HPDE6-E6E7 (cell line): ENCODE measurements around the gene PTGDR.

Experiments
- DNase-seq: peaks from one replicate; pipeline ENCODE4 v3.0.0; 2011; ENCODE audit warnings: missing footprints; ENCODE audit errors: extremely low spot score

The PTGDR gene

DNA sequence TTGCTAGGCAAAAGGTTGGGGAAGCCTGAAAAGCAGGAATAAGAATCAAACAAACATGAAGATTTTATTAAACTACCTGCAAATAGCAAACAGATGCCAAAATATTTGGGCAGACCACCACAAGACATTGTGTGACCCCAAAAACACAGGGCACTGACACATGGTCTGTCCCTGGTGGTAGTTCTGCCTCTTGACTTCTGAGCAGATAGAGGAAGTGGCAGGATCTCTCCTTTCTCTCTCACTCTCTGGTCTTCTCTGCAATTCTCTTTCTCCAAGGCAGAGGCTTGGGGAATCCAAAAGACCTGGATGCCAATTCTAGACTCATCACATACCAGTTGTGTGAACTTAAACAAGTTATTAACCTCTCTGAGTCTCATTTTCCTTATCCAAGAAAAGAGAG is 4.3 kb upstream of the PTGDR start:
- DNase-seq: no peak

DNA sequence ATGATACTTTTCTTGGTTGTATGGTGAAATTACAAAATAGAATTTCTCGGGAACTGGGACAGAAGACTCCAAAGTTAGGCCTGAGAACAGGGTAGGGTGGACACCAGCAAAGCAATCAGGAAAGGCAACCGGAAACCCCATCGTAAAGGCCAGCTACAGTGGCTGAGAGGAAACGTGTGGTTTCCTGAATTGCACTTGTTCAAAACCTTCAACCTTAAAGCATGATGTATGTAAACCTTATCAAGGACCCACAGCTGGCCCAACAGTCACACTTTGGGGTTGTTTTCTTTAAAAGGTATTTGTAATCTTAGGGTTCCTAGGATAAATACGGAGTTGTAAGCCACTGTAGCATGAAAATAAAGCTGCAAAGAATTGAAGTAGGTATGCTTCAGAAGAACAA is 2.2 kb upstream of the PTGDR start:
- DNase-seq: no peak

DNA sequence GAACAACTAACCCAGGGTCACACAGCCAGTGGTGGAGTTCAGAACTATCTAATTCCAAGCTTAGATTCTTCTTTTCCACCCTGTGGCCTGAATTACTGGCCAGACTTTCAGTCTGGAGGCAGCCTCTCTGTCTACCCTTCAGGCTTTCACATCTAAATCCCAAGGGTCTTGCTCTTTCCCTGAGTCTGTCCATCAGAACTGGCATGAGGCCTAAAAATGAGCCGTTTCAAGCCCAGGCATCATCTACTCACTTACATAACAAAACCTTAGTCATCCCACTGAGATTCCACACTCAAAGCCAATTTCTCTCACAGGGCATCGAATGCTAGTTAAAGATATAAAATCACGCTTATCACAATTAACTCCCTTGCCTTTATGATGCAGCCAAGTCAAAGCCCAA is 1.3 kb upstream of the PTGDR start:
- DNase-seq: no peak

DNA sequence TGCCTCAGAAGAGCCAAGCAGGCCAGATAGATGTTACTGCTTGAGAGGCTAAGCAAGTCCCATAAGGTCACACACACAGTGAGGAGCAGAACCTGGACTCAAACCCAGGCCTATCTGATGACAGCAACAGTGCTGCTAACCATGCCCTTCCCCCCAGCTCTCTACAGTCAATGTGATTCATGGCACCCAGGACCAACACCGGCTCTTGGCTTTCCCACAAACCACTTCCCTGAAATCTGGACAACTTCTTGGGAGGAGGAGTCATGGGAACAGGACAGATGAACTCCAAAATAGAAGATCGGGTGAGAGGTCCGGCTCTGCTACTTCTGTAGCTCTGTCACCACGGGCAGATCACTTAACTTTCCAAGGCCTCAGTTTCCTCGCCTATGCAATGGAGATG is 716 bp upstream of the PTGDR start:
- no peak for DNase-seq

DNA sequence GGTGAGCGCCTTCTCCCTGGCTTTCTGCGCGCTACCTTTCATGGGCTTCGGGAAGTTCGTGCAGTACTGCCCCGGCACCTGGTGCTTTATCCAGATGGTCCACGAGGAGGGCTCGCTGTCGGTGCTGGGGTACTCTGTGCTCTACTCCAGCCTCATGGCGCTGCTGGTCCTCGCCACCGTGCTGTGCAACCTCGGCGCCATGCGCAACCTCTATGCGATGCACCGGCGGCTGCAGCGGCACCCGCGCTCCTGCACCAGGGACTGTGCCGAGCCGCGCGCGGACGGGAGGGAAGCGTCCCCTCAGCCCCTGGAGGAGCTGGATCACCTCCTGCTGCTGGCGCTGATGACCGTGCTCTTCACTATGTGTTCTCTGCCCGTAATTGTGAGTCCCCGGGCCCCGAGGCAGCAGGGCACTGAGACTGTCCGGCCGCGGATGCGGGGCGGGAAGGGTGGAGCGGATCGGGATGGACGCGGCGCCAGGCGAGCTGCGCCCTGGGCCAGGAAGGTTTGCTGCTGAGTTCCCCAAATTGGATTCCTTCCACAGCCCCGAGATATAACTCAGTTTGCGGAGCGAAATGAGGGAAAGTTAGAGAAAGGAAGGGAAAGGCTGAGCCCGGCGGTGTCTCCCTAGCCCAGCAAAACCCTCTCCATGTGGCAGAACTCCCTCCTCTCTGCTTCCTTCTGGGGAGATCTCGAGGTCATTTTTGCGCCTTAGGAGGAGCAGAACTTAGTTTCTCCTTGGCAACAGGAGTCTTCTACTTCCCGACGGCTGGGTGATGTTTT is 972 bp downstream of the PTGDR start:
- DNase-seq: no peak

DNA sequence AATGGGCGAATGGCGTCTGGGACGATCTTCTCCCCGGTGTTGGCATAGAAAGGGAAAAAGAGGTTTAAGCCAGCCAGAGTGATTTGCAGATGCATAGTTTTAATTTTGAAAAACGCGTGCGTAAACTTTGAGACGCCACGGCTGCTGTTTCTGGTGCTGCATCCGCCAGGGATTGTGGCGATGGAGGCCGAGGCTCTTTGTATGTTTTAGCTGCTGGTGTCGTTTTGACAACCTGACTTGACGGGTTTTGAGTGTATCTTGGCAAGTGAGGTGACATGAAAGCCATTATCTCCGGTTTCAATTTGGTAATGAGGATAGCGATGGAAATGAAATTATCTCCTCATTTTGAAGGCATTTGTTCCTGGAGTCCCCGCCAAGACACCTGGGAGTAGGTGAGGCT is 1.6 kb downstream of the PTGDR start:
- DNase-seq: no peak

DNA sequence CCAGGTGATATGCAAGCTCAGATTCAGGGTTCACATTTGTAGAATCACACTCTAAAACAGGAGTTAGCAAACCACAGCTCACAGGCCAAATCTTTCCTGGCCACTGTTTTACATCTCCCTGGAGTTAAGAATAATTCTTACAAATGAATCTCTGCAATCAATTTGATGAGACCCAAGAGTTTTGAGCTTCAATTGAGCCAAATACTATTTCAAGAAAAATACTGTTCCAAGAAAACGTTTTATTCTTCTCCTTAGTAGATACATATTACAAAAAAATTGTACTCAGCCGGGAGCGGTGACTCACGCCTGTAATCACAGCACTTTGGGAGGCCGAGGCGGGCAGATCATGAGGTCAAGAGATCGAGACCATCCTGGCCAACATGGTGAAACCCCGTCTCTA is 2.5 kb downstream of the PTGDR start:
- DNase-seq: no peak

DNA sequence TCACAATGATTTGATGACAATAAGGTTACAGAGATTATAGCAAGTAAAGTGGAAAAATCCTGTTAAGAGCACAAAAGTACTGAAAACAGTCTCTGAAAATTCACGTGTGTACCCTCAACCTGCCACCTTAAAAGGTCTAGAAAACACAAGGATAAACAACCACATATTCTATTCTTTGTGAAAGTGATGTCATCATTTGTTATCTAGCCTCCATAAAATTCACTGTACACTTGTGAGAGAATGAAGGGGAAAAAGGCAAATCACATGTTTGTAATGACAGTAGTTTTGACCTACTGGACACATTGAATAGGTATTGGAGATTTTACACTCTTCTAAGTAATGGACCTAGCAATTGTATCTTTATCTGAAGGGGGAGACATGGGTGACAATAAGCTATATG is 4.0 kb downstream of the PTGDR start:
- no peak for DNase-seq

DNA sequence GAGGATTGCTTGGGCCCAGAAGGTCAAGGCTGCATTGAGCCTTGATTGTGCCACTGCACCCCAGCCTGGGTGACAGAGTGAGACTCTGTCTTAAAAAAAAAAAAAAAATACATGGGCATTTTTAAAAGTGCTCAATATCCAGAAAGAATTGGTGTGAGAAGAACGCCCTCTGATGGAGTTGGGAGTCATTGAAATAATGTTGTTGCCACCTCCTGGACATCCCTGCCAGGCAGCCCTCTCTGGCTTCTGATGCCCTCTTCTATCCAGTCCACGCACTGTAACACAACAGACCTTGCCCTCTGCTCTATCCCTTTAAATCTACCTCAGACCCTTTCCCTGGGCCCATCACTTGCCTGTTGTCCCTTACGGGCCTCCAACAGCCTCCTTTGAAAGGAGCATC is 4.9 kb downstream of the PTGDR start:
- DNase-seq: peak; percentile 35

DNA sequence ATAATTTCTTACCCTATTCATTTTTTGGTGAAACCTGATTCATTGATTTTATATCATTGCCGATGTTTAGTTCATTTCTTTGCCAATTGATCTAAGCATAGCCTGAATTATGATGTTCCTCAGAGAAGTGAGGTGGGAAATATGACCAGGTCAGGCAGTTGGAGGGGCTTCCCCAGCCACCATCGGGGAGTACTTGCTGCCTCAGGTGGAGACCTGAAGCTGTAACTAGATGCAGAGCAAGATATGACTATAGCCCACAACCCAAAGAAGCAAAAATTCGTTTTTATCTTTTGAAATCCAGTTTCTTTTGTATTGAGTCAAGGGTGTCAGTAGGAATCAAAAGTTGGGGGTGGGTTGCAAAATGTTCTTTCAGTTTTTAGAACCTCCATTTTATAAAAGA is 7.9 kb downstream of the PTGDR start:
- no peak for DNase-seq

DNA sequence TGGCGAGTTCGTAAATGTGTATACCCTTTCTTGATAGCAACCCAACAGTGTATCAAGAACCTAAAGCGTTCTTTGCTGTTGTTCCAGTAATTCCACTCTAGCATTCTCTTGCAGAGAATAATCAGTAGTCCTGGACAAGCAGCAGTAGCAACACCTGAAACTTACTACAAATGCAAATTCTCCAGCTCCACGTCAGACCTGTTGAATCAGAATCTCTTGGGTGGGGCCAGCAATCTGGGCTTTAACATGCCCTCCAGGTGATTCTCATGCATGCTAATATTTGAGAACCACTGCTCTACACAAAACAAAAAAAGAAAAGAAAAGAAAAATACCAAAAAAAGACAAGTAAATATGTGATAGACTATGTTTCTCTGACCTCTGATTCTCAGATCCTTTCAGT is 10.1 kb downstream of the PTGDR start:
- DNase-seq: no peak

DNA sequence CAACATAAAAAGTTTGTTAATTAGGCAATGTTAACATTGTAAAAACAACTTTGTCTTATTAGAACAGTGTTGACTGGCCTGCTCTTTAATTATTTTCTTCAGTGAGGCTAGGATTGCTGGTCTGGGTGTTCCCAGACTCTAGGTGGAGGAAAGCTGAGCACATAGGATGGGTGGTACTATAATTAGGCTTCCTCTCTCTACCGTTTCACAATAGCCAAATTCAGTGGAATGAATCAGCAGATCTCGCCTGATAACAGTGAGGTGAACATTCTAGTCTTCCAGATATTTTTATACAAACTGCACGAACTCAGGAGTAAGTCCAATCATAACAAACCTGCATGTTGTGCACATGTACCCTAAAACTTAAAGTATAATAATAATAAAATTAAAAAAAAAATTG is 11.9 kb downstream of the PTGDR start:
- DNase-seq: no peak

DNA sequence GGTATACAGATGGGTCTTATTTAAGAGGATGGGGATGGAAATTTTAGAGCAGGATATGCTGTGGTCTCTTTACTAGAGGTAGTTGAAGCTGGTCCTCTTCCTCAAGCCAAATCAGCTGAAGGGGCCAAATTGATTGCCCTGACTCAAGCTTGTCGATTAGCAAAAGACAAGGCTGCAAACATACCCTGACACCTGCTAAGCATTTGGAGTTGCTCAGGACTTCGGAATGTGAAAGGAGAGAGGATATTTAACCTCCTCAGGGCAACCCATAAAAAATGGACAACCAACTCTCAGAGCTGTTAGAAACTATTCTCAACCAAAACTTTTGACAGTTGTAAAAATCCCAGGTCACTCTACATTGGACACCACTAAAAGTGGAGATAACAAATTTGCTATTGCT is 15.6 kb downstream of the PTGDR start:
- no peak for DNase-seq

DNA sequence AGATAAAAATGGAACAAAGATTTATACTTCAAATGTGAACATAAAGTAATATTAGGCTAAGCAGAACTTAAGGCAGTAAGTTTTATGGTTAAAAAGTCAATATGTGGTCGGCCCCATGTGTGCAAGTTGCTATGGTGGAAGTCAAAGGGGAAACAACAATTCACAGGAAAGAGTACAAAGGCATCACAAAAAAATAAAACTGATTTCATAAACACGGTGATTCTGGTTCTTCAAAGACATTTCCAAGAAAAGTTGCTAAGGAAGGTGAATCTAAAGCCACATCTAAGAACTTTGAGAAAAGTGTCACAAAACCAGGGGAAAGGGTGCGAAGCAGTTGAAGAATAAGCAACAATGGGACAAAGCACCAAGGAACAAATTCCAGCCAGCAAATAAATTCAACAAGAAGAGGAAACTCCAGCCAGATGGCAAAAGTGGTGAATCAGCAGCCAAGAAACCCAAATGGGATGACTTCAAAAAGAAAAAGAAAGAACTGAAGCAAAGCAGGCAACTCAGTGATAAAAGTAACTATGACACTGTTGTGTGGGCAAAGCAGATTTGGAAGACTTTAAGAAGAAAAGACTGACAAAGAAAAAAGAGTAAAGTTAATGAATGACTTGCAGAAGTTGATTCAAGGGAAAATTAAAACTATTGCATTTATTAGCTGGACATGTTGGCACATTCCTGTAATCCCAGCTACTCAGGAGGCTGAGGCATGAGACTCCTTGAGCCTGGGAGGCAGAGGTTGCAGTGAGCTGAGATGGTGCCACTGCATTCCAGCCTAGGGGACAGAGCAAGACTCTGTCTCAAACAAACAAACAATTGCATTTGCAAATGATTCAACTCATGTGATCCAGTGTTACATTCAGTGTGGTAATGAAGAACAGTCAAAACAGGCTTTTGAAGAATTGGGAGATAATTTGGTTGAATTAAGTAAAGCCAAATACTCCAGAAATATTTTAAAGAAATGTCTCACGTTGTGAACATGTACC is 19.5 kb downstream of the PTGDR start:
- no peak for DNase-seq

DNA sequence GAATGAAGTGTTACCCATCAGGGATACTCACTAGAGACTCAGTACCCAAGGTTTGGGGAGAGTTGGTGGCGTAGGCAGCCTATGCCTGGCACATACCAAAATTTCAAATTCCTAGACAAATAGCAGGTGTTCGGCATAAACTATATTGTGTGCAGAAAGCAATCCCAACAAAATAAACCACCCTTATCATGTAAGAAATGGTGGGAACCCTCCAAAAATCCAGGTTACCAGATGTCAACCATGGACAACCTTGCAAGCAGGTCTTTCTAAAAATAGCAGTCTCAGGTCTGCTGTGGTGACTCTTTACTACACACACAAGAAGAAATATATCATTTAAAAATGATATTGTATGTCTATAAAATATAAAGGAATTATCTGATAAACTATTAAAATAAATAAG is 28.9 kb downstream of the PTGDR start:
- DNase-seq: no peak

DNA sequence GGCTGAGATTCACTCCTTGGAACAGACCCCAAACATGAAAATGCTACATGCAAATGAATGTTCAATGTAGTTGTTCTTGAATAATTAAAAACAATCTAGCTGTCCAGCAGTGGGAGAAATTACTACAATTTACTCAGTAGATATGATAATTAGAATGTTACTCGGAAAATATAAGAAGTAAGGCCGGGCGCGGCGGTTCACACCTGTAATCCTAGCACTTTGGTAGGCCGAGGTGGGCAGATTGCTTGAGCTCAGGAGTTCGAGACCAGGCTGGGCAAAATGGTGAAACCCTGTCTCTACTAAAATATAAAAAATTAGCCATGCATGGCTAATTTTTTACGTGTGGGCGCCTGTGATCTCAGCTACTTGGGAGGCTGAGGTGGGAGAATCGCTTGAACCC is 31.3 kb downstream of the PTGDR start:
- DNase-seq: no peak

DNA sequence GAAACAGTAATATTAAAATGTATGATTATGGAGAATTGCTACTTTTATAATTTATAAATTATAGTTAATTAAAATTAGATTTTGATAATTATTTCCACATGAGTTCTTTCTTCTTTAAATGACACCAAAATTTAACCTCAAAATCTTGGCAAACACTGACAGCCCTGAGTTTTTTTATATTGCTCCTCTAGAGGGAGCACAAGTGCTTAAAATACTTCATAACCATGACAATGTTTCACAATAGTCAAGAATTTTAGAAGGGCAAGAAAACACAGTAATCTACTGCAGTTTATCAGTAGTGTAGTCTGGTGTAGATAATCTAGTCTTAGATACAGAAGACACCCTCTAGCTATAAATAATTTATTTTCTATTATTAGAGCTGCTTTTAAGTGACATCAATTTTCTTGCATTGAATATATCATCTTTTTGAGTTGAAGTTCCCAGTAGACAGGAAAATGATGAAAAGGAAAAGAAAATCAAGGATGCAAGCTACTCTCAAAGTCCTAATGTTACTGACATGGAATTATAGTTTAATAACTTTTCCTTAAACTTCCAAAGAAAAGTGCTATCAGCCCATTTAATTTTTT is 32.3 kb downstream of the PTGDR start:
- peak; percentile 26 for DNase-seq

DNA sequence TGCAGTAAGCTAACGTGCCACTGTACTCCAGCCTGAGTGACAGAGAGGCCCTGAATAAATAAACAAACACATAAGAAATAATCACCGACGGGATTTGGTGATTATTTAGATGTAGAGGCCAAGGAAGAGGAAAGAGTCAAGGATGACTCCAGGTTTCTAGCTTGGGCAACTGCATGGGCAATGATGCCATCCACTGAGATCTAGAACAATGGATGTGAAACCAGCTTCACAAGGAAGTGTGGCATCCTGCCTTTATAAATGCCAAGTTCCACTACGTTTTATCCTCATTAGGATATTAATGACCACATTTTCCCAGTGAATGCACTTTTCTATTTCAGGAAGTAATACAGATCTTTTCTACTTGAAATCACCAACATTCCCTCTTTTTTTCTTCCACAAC is 35.7 kb downstream of the PTGDR start:
- no peak for DNase-seq

DNA sequence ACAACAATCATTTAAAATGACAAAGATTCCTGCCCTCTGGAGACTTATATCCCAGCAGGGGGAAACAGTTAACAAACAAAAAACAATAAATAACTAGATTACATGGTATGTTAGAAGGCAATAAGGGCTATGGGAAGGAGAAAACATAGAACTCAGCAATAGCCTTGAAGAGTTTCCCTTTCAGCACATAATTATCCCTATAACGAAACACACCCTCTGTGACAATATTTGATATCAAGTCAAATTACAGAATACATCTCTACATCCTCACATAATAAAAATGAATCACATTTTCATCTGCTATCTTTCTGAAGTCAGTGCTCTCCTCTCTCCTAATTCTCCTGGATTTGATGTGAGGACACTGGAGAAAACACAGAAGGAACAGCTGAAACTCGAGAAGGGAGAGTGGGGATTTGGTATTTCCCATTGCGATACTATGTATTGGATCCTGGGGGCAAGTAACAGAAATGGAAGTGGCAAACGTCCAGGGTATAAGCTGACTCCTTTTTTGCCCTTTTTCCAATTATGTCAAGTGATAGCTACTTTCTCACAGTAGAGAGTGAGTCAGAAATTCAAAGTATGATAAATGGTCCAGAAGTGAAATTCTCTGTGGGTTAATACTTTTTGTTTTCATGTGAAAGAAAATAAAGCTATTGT is 36.9 kb downstream of the PTGDR start:
- DNase-seq: no peak

DNA sequence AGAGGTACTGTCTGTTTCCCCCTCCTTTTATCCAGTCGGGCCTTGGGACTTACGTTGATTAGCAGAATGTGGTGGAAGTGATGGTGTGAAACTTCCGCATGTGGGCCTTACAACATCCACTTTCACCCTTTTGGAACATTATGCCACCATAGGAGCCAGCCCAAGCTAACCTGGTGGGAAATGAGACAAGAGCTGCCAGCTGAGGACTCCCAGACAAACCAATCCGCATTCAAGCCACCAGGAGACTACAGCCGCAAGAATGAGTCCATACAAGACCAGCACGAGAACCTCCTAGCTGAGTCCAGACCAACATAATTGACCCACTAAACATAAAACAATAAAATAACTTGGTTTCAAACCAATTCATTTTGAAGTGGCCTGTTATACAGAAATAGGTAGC is 37.5 kb downstream of the PTGDR start:
- DNase-seq: no peak

DNA sequence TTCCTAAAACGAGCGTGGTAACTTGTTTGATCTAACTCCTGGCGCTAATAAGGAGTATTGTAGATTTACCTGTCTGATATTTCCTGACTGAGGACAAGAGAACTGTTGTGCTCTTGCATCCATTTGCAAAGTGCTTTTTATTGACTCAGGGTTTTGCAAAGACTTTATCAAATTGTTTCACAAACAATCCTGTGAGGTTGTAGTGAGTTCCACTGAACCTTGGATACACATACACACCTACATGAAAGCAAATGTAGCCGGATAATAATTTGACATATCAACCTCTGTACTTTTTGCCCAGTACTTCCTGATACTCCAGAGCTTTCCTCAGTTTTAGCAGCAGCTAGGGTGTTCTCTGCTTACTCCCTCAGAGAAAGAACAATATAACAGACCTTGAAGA is 39.9 kb downstream of the PTGDR start:
- DNase-seq: no peak

DNA sequence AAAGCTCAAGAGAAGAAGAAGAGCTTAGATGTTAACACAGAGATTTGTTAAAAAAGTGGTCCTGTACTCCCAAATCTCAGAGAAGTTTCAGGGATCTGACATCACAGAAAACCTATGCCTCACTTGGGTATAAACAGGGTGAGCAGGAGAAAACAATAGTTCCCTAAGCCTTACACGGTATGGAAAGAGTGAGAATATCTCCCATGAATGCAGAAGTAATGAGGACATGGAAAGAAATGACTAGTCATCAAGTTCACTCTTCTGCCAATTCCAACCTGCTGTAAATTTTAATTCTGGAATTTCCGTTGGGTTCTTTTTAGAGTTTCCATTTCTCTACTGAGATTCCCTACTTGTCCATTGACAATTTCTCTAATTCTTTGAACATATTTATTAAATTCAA is 40.4 kb downstream of the PTGDR start:
- no peak for DNase-seq
